AG04450 (cell line): ENCODE data around the gene PROKR2. TPM values are rescaled to one million over a fixed set of nuclear protein-coding genes. Genes with fewer than 3 reads are reported as not detected.

ENCODE experiments used
- CTCF ChIA-PET: fragments of 300-600, 350-600 bp; formaldehyde crosslinking; extraction: SDS; loops from one replicate; lab custom pipeline; 2022; ENCODE audit warnings: antibody characterized with exemption, inconsistent platforms; lab: Charles Lee
- POLR2A ChIA-PET: fragments of 350-600 bp; formaldehyde crosslinking; extraction: SDS; loops from one replicate; lab custom pipeline; 2021; ENCODE audit warnings: antibody characterized with exemption, inconsistent platforms; lab: Yijun Ruan, JAX
- DNase-seq: peaks from one replicate; pipeline ENCODE4 v3.0.0-alpha.2; 2011; ENCODE audit warnings: low read depth, low spot score
- H3K27ac ChIP-seq: one replicate; pipeline ENCODE4 v1.5.1; 2012; ENCODE audit warnings: low read depth, low read length, control low read depth
- H3K27me3 ChIP-seq: one replicate; pipeline ENCODE4 v1.6.0; 2012; ENCODE audit warnings: low read length; ENCODE audit not compliant: control insufficient read depth, insufficient read depth
- H3K4me3 ChIP-seq: 2 replicates; pipeline ENCODE4 v1.5.1; 2011; ENCODE audit warnings: mild to moderate bottlenecking, low read depth, low read length, control low read depth
- H3K9me3 ChIP-seq: 2 replicates; pipeline ENCODE4 v1.5.1; 2012; ENCODE audit warnings: low read length; ENCODE audit not compliant: control insufficient read depth, insufficient read depth
- CTCF ChIP-seq: IDR thresholded peaks from 2 replicates; pipeline ENCODE4 v1.5.1; 2011; ENCODE audit warnings: low read depth, low read length, control low read depth, inconsistent platforms
- polyA plus RNA-seq: library from polyadenylated mRNA; depleted of rRNA; stranded (reverse); fragments of >200 nt; gene quantifications from 2 replicates; pipeline ENCODE4 v1.2.3, GENCODE V29; 2011

Gene PROKR2
- polyA plus RNA-seq, 1 experiment: not detected

DNA sequence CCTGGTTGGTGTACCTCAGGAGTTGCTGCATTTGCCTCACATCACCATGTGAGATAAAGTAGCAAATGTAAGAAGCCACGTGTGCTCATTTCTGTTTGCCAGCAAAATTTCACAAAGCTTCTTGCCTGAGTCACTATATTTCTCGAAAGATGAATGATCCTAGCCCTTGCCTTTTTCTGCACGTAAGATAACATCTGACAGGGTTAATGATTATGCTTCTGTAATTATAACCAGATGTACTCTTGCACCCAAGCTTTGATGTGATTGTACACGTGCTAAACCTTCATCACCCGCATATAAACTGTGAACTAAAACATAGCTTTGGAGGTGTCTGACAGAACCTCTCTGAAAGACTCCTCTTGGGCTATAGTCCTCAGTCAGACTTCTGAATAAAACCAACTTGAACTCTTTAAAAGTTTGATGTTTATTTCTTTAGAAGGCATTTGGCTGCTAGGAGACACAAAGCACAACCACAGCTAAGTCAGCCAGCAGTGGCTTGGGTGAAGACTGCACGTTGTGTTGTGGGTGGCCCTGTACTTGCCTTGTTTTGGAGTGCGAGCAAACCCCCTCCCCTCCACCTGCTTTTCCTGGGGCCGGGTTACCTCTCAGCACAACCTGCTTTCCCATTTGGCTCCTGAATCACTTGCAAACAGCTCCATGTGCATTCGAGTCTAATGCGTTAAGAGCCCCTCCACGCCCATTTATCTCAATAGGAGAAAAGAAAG, 19.3 kb downstream of the PROKR2 start:
- Histone ChIP-seq H3K27ac (no peak overlapping the region), H3K27me3 (peaks cover 2% of the 10 kb centered on the region), H3K4me3 (no peak overlapping the region), H3K9me3 (no peaks in the 10 kb centered on the region)
- TF ChIP-seq CTCF: no peak
- POLR2A ChIA-PET: no interaction called here
- no peak for DNase-seq
- CTCF ChIA-PET: no interaction called here

GRCh38 chr20:5290596-5290995, 26.2 kb downstream of the PROKR2 start:
- CTCF ChIA-PET: no interaction called here
- Histone ChIP-seq H3K27ac (no peak overlapping the region), H3K9me3 (no peaks in the 10 kb centered on the region), H3K4me3 (no peak overlapping the region), H3K27me3 (peaks cover under 1% of the 10 kb centered on the region)
- POLR2A ChIA-PET: no interaction called here
- DNase-seq: no peak
- TF ChIP-seq CTCF: no peak

DNA sequence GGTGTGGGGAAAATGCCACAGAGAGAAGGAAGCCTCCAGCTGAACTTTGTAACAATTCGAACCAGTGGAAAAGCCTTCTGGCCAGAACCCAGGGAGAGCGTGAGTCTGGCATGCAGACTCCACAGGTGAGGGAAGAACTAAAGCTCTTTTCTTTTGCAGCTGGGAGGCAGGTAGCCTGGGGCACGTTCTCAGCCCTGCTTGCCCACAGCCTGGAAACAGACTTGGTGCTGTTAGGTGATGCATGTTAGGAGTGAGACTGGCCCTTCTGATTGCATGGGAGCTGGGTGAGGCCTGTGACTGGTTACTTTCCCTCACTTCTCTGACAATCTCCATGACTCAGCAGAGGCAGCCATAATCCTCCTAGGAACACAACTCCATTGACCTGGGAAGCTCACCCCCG, 34.2 kb downstream of the PROKR2 start:
- CTCF ChIA-PET: interaction anchor here (1.0 kb wide), 1 partner anchor 60 kb away, joined by 3 read pairs; no protein-coding TSS in a partner anchor
- POLR2A ChIA-PET: no interaction called here
- TF ChIP-seq CTCF: no peak

GRCh38 chr20:5279661-5280060, 37.1 kb downstream of the PROKR2 start:
- no peaks in the 10 kb centered on the region for H3K27me3 ChIP-seq
- H3K4me3 ChIP-seq: no peak overlapping the region
- DNase-seq: no peak
- ChIA-PET POLR2A (no interaction called here), CTCF (no interaction called here)
- no peaks in the 10 kb centered on the region for H3K9me3 ChIP-seq
- no peak overlapping the region for H3K27ac ChIP-seq
- no peak for TF ChIP-seq CTCF

More for the DNA sequence above, 34.2 kb downstream of the PROKR2 start:
- Histone ChIP-seq H3K27me3 (no peaks in the 10 kb centered on the region), H3K9me3 (no peaks in the 10 kb centered on the region), H3K27ac (no peak overlapping the region), H3K4me3 (no peak overlapping the region)
- no peak for DNase-seq

DNA sequence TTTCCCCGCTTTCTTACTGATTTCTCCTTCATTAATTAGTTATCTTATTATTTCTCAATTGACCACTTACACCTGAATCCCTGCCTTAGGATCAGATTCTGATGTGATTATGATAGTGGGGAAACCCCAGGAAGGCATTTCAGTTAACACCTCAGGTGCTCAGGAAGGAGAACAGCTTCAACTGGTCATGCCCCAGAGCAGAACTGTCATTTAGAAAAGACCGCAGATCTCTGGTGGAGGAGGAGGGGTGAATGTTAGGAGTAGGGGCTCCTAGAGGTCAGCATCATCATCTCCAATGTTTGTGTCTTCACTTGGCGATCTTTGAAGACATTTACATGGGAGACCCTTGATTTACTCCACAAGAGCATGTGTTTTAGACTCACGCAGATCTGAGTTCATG, 44.5 kb downstream of the PROKR2 start:
- ChIA-PET POLR2A (no interaction called here), CTCF (no interaction called here)
- no peak for TF ChIP-seq CTCF
- Histone ChIP-seq H3K9me3 (no peaks in the 10 kb centered on the region), H3K4me3 (no peak overlapping the region), H3K27me3 (no peaks in the 10 kb centered on the region), H3K27ac (no peak overlapping the region)
- DNase-seq: no peak
